GM12878 (cell line): ENCODE measurements around the gene TCF4. TPM values are rescaled to one million over a fixed set of nuclear protein-coding genes. Genes with fewer than 3 reads are reported as not detected.

ENCODE experiments used
- ATAC-seq: fragments of 200-7000 bp; cut with Tn5 transposase; 3 replicates; pipeline ENCODE4 v1.9.1; 2020; ENCODE audit warnings: mild to moderate bottlenecking, moderate library complexity
- BruUV-seq: library from RNA; stranded (reverse); fragments of 400-500 nt; replicated peaks from 2 replicates; lab custom pipeline; 2021; lab: Mats Ljungman, UMichigan
- CTCF ChIA-PET: fragments of 300-600 bp; sonication (Branson Sonifier 250); formaldehyde crosslinking; extraction: SDS; loops from one replicate; lab custom pipeline; 2021; ENCODE audit warnings: inconsistent platforms; lab: Yijun Ruan, JAX
- POLR2A ChIA-PET: fragments of 350-600 bp; formaldehyde crosslinking; extraction: SDS; loops from one replicate; lab custom pipeline; 2021; ENCODE audit warnings: inconsistent platforms; lab: Charles Lee
- RAD21 ChIA-PET: fragments of 300-600 bp; sonication (Branson Sonifier 250); formaldehyde crosslinking; loops from one replicate; lab custom pipeline; 2023; ENCODE audit warnings: antibody characterized with exemption; ENCODE audit not compliant: unreplicated experiment; lab: Charles Lee
- SMC1A ChIA-PET: fragments of 300-600 bp; sonication (Branson Sonifier 250); formaldehyde crosslinking; loops from one replicate; lab custom pipeline; 2023; ENCODE audit not compliant: unreplicated experiment, uncharacterized antibody; lab: Charles Lee
- DNase-seq: peaks from one replicate; pipeline ENCODE4 v3.0.0-alpha.2; 2011; ENCODE audit warnings: low read depth, low spot score
- FAIRE-seq: peaks from 3 replicates; lab custom pipeline; 2011; peaks lifted over from hg19 to GRCh38; lab: Jason Lieb, UNC
- H2AFZ ChIP-seq: 2 replicates; pipeline ENCODE4 v1.6.0; 2011; ENCODE audit warnings: low read depth, low read length, control low read depth; ENCODE audit not compliant: control insufficient read depth
- H3K27ac ChIP-seq: 2 replicates; pipeline ENCODE4 v1.5.1; 2011; ENCODE audit warnings: control low read depth; ENCODE audit not compliant: control insufficient read depth, insufficient read depth
- H3K27me3 ChIP-seq, 2 experiments: replicated peaks in 1 of 2; 2 replicates each; pipeline versions ENCODE4 v1.6.0 to v1.6.1; 2011; ENCODE audit warnings: low read length in 1 of 2; ENCODE audit not compliant: control insufficient read depth in 2 of 2, insufficient read depth in 2 of 2
- H3K36me3 ChIP-seq, 2 experiments: 2 replicates each; pipeline ENCODE4 v1.5.1; 2011; ENCODE audit warnings: low read length in 1 of 2; ENCODE audit not compliant: control insufficient read depth in 2 of 2, insufficient read depth in 2 of 2
- H3K4me1 ChIP-seq: 2 replicates; pipeline ENCODE4 v1.6.1; 2011; ENCODE audit warnings: mild to moderate bottlenecking, low read length, moderate library complexity, mixed read lengths; ENCODE audit not compliant: control insufficient read depth, insufficient read depth
- H3K4me2 ChIP-seq: 2 replicates; pipeline ENCODE4 v1.6.0; 2011; ENCODE audit warnings: control low read depth; ENCODE audit not compliant: control insufficient read depth, insufficient read depth
- H3K4me3 ChIP-seq: fragments of 200-600 bp; sonication (generic); 2 replicates; pipeline ENCODE4 v1.5.1; 2016
- H3K79me2 ChIP-seq: 2 replicates; pipeline ENCODE4 v1.6.0; 2011; ENCODE audit warnings: low read length; ENCODE audit not compliant: control insufficient read depth, insufficient read depth
- H3K9ac ChIP-seq: 2 replicates; pipeline ENCODE4 v1.8.0; 2011; ENCODE audit warnings: low read length, control low read depth, mixed read lengths; ENCODE audit not compliant: control insufficient read depth, insufficient read depth
- H3K9me3 ChIP-seq: replicated peaks from 3 replicates; pipeline ENCODE4 v1.5.1; 2011; ENCODE audit warnings: mild to moderate bottlenecking, low read length; ENCODE audit not compliant: control insufficient read depth, insufficient read depth
- H4K20me1 ChIP-seq: 2 replicates; pipeline ENCODE4 v1.6.0; 2011; ENCODE audit not compliant: control insufficient read depth, insufficient read depth
- ATF2 ChIP-seq: IDR thresholded peaks from 2 replicates; pipeline ENCODE4 v1.6.1; 2012; ENCODE audit warnings: low read length, inconsistent platforms
- ATF7 ChIP-seq: fragments of 450-650 bp; IDR thresholded peaks from 2 replicates; pipeline ENCODE4 v1.6.1; 2016; ENCODE audit warnings: low read depth, mild to moderate bottlenecking
- BACH1 ChIP-seq: fragments of 450-650 bp; IDR thresholded peaks from 2 replicates; pipeline ENCODE4 v1.6.1; 2017; ENCODE audit warnings: mild to moderate bottlenecking, borderline replicate concordance
- BCL11A ChIP-seq: IDR thresholded peaks from 2 replicates; pipeline ENCODE4 v1.6.1; 2011; ENCODE audit warnings: low read depth, low read length
- BHLHE40 ChIP-seq, 2 experiments: fragments of 450-650 bp in 1 of 2; IDR thresholded peaks; 2 replicates each; pipeline ENCODE4 v1.6.1; 2011 to 2017; ENCODE audit warnings: low read depth in 2 of 2, borderline replicate concordance in 1 of 2, improper control_type of control experiment in 1 of 2, low read length in 1 of 2, mild to moderate bottlenecking in 1 of 2
- BMI1 ChIP-seq: fragments of 450-650 bp; IDR thresholded peaks from 2 replicates; pipeline ENCODE4 v1.6.1; 2016; ENCODE audit warnings: mild to moderate bottlenecking, moderate library complexity, borderline replicate concordance
- CBFB ChIP-seq: IDR thresholded peaks from 2 replicates; pipeline ENCODE4 v1.6.1; 2016; ENCODE audit warnings: antibody characterized with exemption, low read depth
- CBX5 ChIP-seq: sonication (generic); IDR thresholded peaks from 2 replicates; pipeline ENCODE4 v1.6.1; 2016; ENCODE audit warnings: low read depth, moderate library complexity, mild to moderate bottlenecking, inconsistent platforms
- CREB1 ChIP-seq: IDR thresholded peaks from 2 replicates; pipeline ENCODE4 v1.6.1; 2012; ENCODE audit warnings: low read depth, mild to moderate bottlenecking, inconsistent platforms
- HDAC6 ChIP-seq: fragments of 200-600 bp; sonication (generic); IDR thresholded peaks from one replicate; pipeline ENCODE4 v1.8.0; 2017; ENCODE audit warnings: antibody characterized with exemption; ENCODE audit not compliant: unreplicated experiment
- IKZF1 ChIP-seq: fragments of 450-650 bp; conservative IDR thresholded peaks from 2 replicates; pipeline ENCODE4 v1.6.1; 2017; ENCODE audit warnings: antibody characterized with exemption, mild to moderate bottlenecking
- IRF4 ChIP-seq: IDR thresholded peaks from 2 replicates; pipeline ENCODE4 v1.6.1; 2011; ENCODE audit warnings: low read depth, low read length
- MTA3 ChIP-seq: IDR thresholded peaks from 2 replicates; pipeline ENCODE4 v1.6.1; 2012; ENCODE audit warnings: low read length, inconsistent platforms, borderline replicate concordance
- NBN ChIP-seq: fragments of 450-650 bp; IDR thresholded peaks from 2 replicates; pipeline ENCODE4 v1.6.1; 2016
- NFIC ChIP-seq: IDR thresholded peaks from 2 replicates; pipeline ENCODE4 v1.6.1; 2012; ENCODE audit warnings: low read depth, mild to moderate bottlenecking, inconsistent platforms, low read length, moderate library complexity
- NFYB ChIP-seq: IDR thresholded peaks from 2 replicates; pipeline ENCODE4 v1.6.1; 2011; ENCODE audit warnings: low read depth, mild to moderate bottlenecking, low read length, improper control_type of control experiment, moderate library complexity; ENCODE audit not compliant: insufficient read depth
- NR2C2 ChIP-seq: IDR thresholded peaks from 2 replicates; pipeline ENCODE4 v1.6.1; 2011; ENCODE audit warnings: borderline replicate concordance, low read depth; ENCODE audit not compliant: control insufficient read depth, insufficient read length
- PAX5 ChIP-seq: IDR thresholded peaks from 2 replicates; pipeline ENCODE4 v1.6.1; 2011; ENCODE audit warnings: low read depth, low read length, borderline replicate concordance
- PAX8 ChIP-seq: fragments of 450-650 bp; IDR thresholded peaks from 2 replicates; pipeline ENCODE4 v1.6.1; 2017; ENCODE audit warnings: mild to moderate bottlenecking, moderate library complexity
- PML ChIP-seq: IDR thresholded peaks from 2 replicates; pipeline ENCODE4 v1.6.1; 2012; ENCODE audit warnings: low read length, inconsistent platforms
- RAD21 ChIP-seq: IDR thresholded peaks from 2 replicates; pipeline ENCODE4 v1.6.1; 2011; ENCODE audit warnings: mild to moderate bottlenecking, low read depth, low read length, moderate library complexity; ENCODE audit not compliant: insufficient read depth
- SMARCA5 ChIP-seq: fragments of 450-650 bp; IDR thresholded peaks from 2 replicates; pipeline ENCODE4 v1.6.1; 2017; ENCODE audit warnings: mild to moderate bottlenecking
- TCF3 ChIP-seq: IDR thresholded peaks from 2 replicates; pipeline ENCODE4 v1.6.1; 2012; ENCODE audit warnings: low read depth, mild to moderate bottlenecking, low read length, borderline replicate concordance; ENCODE audit not compliant: insufficient read depth
- ZBED1 ChIP-seq: IDR thresholded peaks from 2 replicates; pipeline ENCODE4 v1.6.1; 2016; ENCODE audit warnings: borderline replicate concordance
- ZNF207 ChIP-seq: fragments of 450-650 bp; IDR thresholded peaks from 2 replicates; pipeline ENCODE4 v1.6.1; 2014; ENCODE audit warnings: antibody characterized with exemption, mild to moderate bottlenecking, borderline replicate concordance
- ZNF24 ChIP-seq: fragments of 450-650 bp; IDR thresholded peaks from 2 replicates; pipeline ENCODE4 v1.6.1; 2017; ENCODE audit warnings: antibody characterized with exemption, mild to moderate bottlenecking
- WGBS: methylation state at CpG from one replicate; pipeline ENCODE4 v1.1.6; 2016; ENCODE audit warnings: low lambda C conversion rate; ENCODE audit not compliant: insufficient replicate concordance, insufficient coverage; ENCODE audit errors: missing lambda C conversion rate; 5-methylcytosine and 5-hydroxymethylcytosine counted together
- in situ Hi-C: fragments of 300-500 bp; cut with MboI; formaldehyde crosslinking; loops from 9 replicates; pipeline ENCODE4 v1.14.3; 2018; ENCODE audit warnings: mixed read lengths
- intact Hi-C: fragments of 100-400 bp; cut with micrococcal nuclease; formaldehyde crosslinking; loops from one replicate; pipeline ENCODE4 v1.14.2; 2022; ENCODE audit not compliant: unreplicated experiment
- polyA plus RNA-seq, 11 experiments: library from polyadenylated mRNA; depleted of rRNA in 4 of 11; unstranded in 6 of 11; stranded (reverse) in 5 of 11; fragments of >200 nt; fragmentation: Nextera tagmentation in 4 of 11; fragmentation: Illumina TruSeq in 1 of 11; extraction: Ambion mirVana in 4 of 11; extraction: Trizol in 1 of 11; gene quantifications; 1 replicate in 1 of 11; 2 replicates in 10 of 11; pipeline versions ENCODE4 v1.2.1 to v1.2.3, GENCODE V29; 2011 to 2016; ENCODE audit warnings: inconsistent platforms in 2 of 11, missing spikeins in 2 of 11, low read depth in 1 of 11
- total RNA-seq, 4 experiments: library from RNA; depleted of rRNA in 3 of 4; stranded (reverse); fragments of >200 nt in 3 of 4; fragmentation: Illumina TruSeq in 1 of 4; extraction: Trizol in 1 of 4; gene quantifications; 2 replicates each; pipeline versions ENCODE4 v1.2.1 to v1.2.3, GENCODE V29; 2013 to 2021

TCF4 gene
- total and polyA plus RNA-seq, 10 of the 15 experiments (the other 5 are each of a cell fraction or from before 2014, with no cell fraction given), result 15.2 to 94.0 (median 31.5) TPM

DNA sequence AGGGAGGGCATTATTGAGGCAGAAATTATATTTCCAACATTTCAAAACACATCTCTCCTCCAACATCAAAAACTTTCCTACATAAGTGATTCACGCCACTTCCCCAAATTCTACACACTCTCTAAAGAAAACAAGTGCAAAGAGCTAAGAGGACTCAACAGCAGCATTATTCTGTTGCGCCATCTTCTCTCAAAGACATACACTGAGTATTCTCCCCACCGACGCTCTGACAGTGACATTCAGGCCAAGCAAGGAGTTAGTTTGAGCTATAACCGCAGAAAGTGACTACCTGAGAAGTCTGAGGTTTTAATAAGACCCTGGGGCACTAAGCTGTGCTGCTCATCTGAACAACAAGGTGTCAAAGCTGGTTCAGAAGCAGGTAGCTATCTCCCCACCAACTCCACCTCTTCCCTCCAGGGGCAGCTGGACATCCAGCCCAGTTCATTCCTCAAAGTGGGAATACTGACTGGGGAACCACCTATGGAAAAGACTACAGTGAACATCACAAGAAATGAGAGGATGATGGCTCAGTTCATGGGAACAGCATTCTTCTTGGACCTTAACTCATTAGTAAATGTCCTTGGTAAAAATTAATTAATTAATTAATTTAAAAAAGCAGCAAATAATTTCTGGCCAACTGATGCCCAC is 319.2 kb downstream of the TCF4 start:
- 0% methylated on average over 5 of the region's 5 CpGs for WGBS
- H3K9me3 ChIP-seq, result no peaks in the 10 kb centered on the region
- peak overlapping the region; percentile 86 for H3K4me2 ChIP-seq
- ChIA-PET SMC1A (interaction anchor here (0.7 to 8.4 kb wide), 22 partner anchors 9 to 1371 kb away, joined by 3 to 177 read pairs (median 8); no protein-coding TSS in a partner anchor), CTCF (interaction anchor here (0.7 to 6.2 kb wide), 19 partner anchors 10 to 1301 kb away, joined by 3 to 75 read pairs (median 8); no protein-coding TSS in a partner anchor), POLR2A (interaction anchor here (0.8 to 5.3 kb wide), 13 partner anchors 8 to 55 kb away, joined by 3 to 70 read pairs (median 11); no protein-coding TSS in a partner anchor), RAD21 (interaction anchor here (0.7 to 6.7 kb wide), 20 partner anchors 9 to 200 kb away, joined by 3 to 93 read pairs (median 14); no protein-coding TSS in a partner anchor)
- intact Hi-C loops (loop anchor here (1.0 to 2.0 kb wide), 3 partner anchors 19 to 200 kb away; no protein-coding TSS in a partner anchor), in situ Hi-C loops (no loop called here)
- peaks cover 42% of the 10 kb centered on the region for H3K79me2 ChIP-seq
- H3K36me3 ChIP-seq, result peaks cover 10 to 46% of the 10 kb centered on the region in 2 experiments
- peaks cover 61% of the 10 kb centered on the region for H3K4me1 ChIP-seq
- H3K27ac ChIP-seq, result peak overlapping the region; percentile 93
- H3K4me3 ChIP-seq, result peak overlapping the region; percentile 51; the same call in 1 of the 2 replicates
- FAIRE-seq (peak; percentile 78), DNase-seq (peak; percentile 62), ATAC-seq (peak; percentile 81)
- H3K9ac ChIP-seq, result peak overlapping the region; percentile 66
- no peaks in the 10 kb centered on the region for H4K20me1 ChIP-seq
- no peaks in the 10 kb centered on the region for H3K27me3 ChIP-seq
- H2AFZ ChIP-seq, result peak overlapping the region; percentile 19; the same call in 1 of the 2 replicates
- BruUV-seq, result no TSS peak
- TF ChIP-seq IRF4, result 0 out of 2 replicates have a peak, but pooled peaks have one; percentile 36
- TF ChIP-seq MTA3, result no peak
- peak; percentile 5; the same call in 1 of the 2 replicates for TF ChIP-seq PML
- TF ChIP-seq ATF7, result no peak
- TF ChIP-seq PAX5, result peak; percentile 49; the same call in 1 of the 2 replicates
- TF ChIP-seq BCL11A, result 0 out of 2 replicates have a peak, but pooled peaks have one; percentile 9
- 0 out of 2 replicates have a peak, but pooled peaks have one; percentile 30 for TF ChIP-seq CREB1
- TF ChIP-seq ZBED1, result no peak
- no peak for TF ChIP-seq NFIC
- no peak for TF ChIP-seq PAX8
- TF ChIP-seq BHLHE40 (IDR thresholded peaks at IDR 0.05; ENCODE audit: borderline replicate concordance in 1 of 2, low read depth in 2 of 2, low read length in 1 of 2), result 0 out of 4 replicates have a peak, but pooled peaks of 1 of the 2 experiments have one; percentile 19
- TF ChIP-seq RAD21, result peak; percentile 15; the same call in 1 of the 2 replicates
- TF ChIP-seq TCF3, result 0 out of 2 replicates have a peak, but pooled peaks have one; percentile 28
- no peak for TF ChIP-seq BMI1
- 0 out of 2 replicates have a peak, but pooled peaks have one; percentile 16 for TF ChIP-seq SMARCA5
- no peak for TF ChIP-seq NBN
- TF ChIP-seq CBX5, result no peak
- peak; percentile 92 for TF ChIP-seq IKZF1
- no peak for TF ChIP-seq ZNF24
- TF ChIP-seq NR2C2, result no peak
- no peak for TF ChIP-seq HDAC6
- TF ChIP-seq CBFB, result peak; percentile 69; the same call in 1 of the 2 replicates
- TF ChIP-seq ATF2, result no peak
- no peak for TF ChIP-seq NFYB
- 0 out of 2 replicates have a peak, but pooled peaks have one; percentile 38 for TF ChIP-seq BACH1
- no peak for TF ChIP-seq ZNF207
